A673 (cell line): ENCODE data around the gene CCDC14. TPM values are rescaled to one million over a fixed set of nuclear protein-coding genes. Genes with fewer than 3 reads are reported as not detected.
"Not testable (repeated sequence)": the region's sequence is repeated elsewhere in the genome, so short reads cannot be mapped to it uniquely, and the experiment has no call there.

Source experiments
- BruUV-seq: library from RNA; stranded (reverse); fragments of 400-500 nt; replicated peaks from 2 replicates; lab custom pipeline; 2021; lab: Mats Ljungman, UMichigan
- CTCF ChIA-PET: fragments of 300-600 bp; sonication (Branson Sonifier 250); formaldehyde crosslinking; loops from one replicate; lab custom pipeline; 2022; ENCODE audit warnings: antibody characterized with exemption; lab: Charles Lee
- POLR2A ChIA-PET: fragments of 300-600 bp; sonication (Branson Sonifier 250); formaldehyde crosslinking; loops from one replicate; lab custom pipeline; 2022; ENCODE audit warnings: antibody characterized with exemption; ENCODE audit not compliant: low non-redundant PET; lab: Charles Lee
- DNase-seq: peaks from one replicate; pipeline ENCODE4 v3.0.0-alpha.2; 2015; ENCODE audit warnings: low spot score
- H3K27ac ChIP-seq: fragments of 200-600 bp; sonication (generic); 2 replicates; pipeline ENCODE4 v1.5.1; 2016; ENCODE audit warnings: mixed run types, low read depth, mild to moderate bottlenecking, mixed read lengths, antibody characterized with exemption, low read length; ENCODE audit not compliant: poor library complexity, severe bottlenecking
- H3K27me3 ChIP-seq: fragments of 200-600 bp; sonication (generic); replicated peaks from 2 replicates; pipeline ENCODE4 v1.6.1; 2017; ENCODE audit warnings: mixed run types, low read depth, mild to moderate bottlenecking, mixed read lengths, antibody characterized with exemption, low read length; ENCODE audit not compliant: insufficient read depth, poor library complexity
- H3K36me3 ChIP-seq: fragments of 200-600 bp; sonication (generic); 2 replicates; pipeline ENCODE4 v1.6.1; 2016; ENCODE audit warnings: mixed run types, mild to moderate bottlenecking, mixed read lengths, antibody characterized with exemption, low read length; ENCODE audit not compliant: insufficient read depth, poor library complexity, severe bottlenecking
- H3K4me1 ChIP-seq: fragments of 200-600 bp; sonication (generic); 2 replicates; pipeline ENCODE4 v1.6.1; 2017; ENCODE audit warnings: mixed run types, mild to moderate bottlenecking, mixed read lengths, antibody characterized with exemption, low read length; ENCODE audit not compliant: insufficient read depth, poor library complexity, severe bottlenecking
- H3K4me3 ChIP-seq: fragments of 200-600 bp; sonication (generic); 2 replicates; pipeline ENCODE4 v1.5.1; 2016; ENCODE audit warnings: low read depth, mixed run types, mild to moderate bottlenecking, mixed read lengths, low read length; ENCODE audit not compliant: poor library complexity, severe bottlenecking
- H3K9me3 ChIP-seq: fragments of 200-600 bp; sonication (generic); 2 replicates; pipeline ENCODE4 v1.6.1; 2016; ENCODE audit warnings: mixed run types, low read depth, mild to moderate bottlenecking, mixed read lengths, antibody characterized with exemption, low read length; ENCODE audit not compliant: poor library complexity, severe bottlenecking
- CTCF ChIP-seq: fragments of 300-800, 200-600 bp; sonication (generic); conservative IDR thresholded peaks from 2 replicates; pipeline ENCODE4 v1.5.1; 2017; ENCODE audit warnings: low read depth, mild to moderate bottlenecking, antibody characterized with exemption, low read length, moderate library complexity, mixed read lengths
- EZH2 ChIP-seq: fragments of 200-600 bp; sonication (generic); IDR thresholded peaks from 2 replicates; pipeline ENCODE4 v1.6.1; 2017; ENCODE audit warnings: borderline replicate concordance, low read depth, mild to moderate bottlenecking, mixed read lengths, antibody characterized with exemption, low read length; ENCODE audit not compliant: poor library complexity, severe bottlenecking
- intact Hi-C: fragments of 100-400 bp; cut with micrococcal nuclease; formaldehyde crosslinking; loops from one replicate; pipeline ENCODE4 v1.10.0; 2022; ENCODE audit not compliant: unreplicated experiment
- total RNA-seq: library from RNA; stranded (reverse); gene quantifications from 2 replicates; pipeline ENCODE4 v1.2.3, GENCODE V29; 2021

The CCDC14 gene
- total RNA-seq, 1 experiment from 2014 or later, result 81.2 TPM

GRCh38 chr3:123997543-123997942 is 36.5 kb upstream of the CCDC14 start:
- no TSS peak for BruUV-seq
- CTCF ChIA-PET, result no interaction called here
- intact Hi-C loops, result no loop called here

GRCh38 chr3:123993818-123994217 is 32.8 kb upstream of the CCDC14 start:
- Histone ChIP-seq H3K27ac (no peak overlapping the region), H3K4me1 (no peaks in the 10 kb centered on the region), H3K36me3 (no peaks in the 10 kb centered on the region), H3K4me3 (no peak overlapping the region), H3K27me3 (peaks cover 33% of the 10 kb centered on the region), H3K9me3 (no peaks in the 10 kb centered on the region)
- POLR2A ChIA-PET, result no interaction called here
- DNase-seq, result no peak
- no TSS peak for BruUV-seq
- CTCF ChIA-PET, result no interaction called here
- intact Hi-C loops, result no loop called here
- TF ChIP-seq EZH2 (no peak), CTCF (no peak)

More at GRCh38 chr3:123997543-123997942, 36.5 kb upstream of the CCDC14 start:
- POLR2A ChIA-PET, result no interaction called here
- no peak overlapping the region for H3K4me3 ChIP-seq
- TF ChIP-seq CTCF (no peak), EZH2 (no peak)
- DNase-seq, result no peak
- H3K27me3 ChIP-seq, result peaks cover 36% of the 10 kb centered on the region
- H3K9me3 ChIP-seq, result no peaks in the 10 kb centered on the region
- H3K27ac ChIP-seq, result no peak overlapping the region
- H3K36me3 ChIP-seq, result no peaks in the 10 kb centered on the region
- H3K4me1 ChIP-seq, result no peaks in the 10 kb centered on the region

GRCh38 chr3:123991730-123992588 is 30.9 kb upstream of the CCDC14 start, which contains the start of gene ROPN1:
Gene ROPN1, minus strand, starts transcription at chr3:123992124. Its CDS starts 11,643 bp downstream, at chr3:123980481.
- BruUV-seq, H3K36me3 ChIP-seq, H3K4me1 ChIP-seq, POLR2A ChIA-PET, H3K4me3 ChIP-seq, H3K27ac ChIP-seq, DNase-seq, CTCF ChIA-PET, H3K9me3 ChIP-seq, intact Hi-C loops: not testable (repeated sequence)
- H3K27me3 ChIP-seq, result peaks cover 44% of the 10 kb centered on the region

GRCh38 chr3:123986427-123986826 is 25.4 kb upstream of the CCDC14 start:
- Histone ChIP-seq H3K27me3 (peaks cover 63% of the 10 kb centered on the region), H3K27ac (no peak overlapping the region), H3K4me3 (no peak overlapping the region), H3K9me3 (no peaks in the 10 kb centered on the region), H3K36me3 (no peaks in the 10 kb centered on the region), H3K4me1 (no peaks in the 10 kb centered on the region)
- CTCF ChIA-PET, result no interaction called here
- no peak for DNase-seq
- BruUV-seq, result no TSS peak
- POLR2A ChIA-PET, result no interaction called here
- TF ChIP-seq EZH2 (no peak), CTCF (no peak)
- intact Hi-C loops, result loop anchor here (10.0 kb wide), 1 partner anchor 242 kb away; no protein-coding TSS in a partner anchor
